ENCODE results near the gene EFNA1. TPM values are rescaled to one million over a fixed set of nuclear protein-coding genes. Genes with fewer than 3 reads are reported as not detected.

EFNA1 gene
- polyA plus RNA-seq, 1 donor from 2014 or later = 0.50 TPM

GRCh38 chr1:155183775-155184221, 56.1 kb downstream of the EFNA1 start:
- Histone ChIP-seq H3K9ac (ENCODE audit: low read length) (no peak overlapping the region), H3F3A (ENCODE audit: insufficient read depth, low read length, poor library complexity, severe bottlenecking) (no peaks in the 10 kb centered on the region), H3K79me2 (replicated peaks; ENCODE audit: insufficient read depth, low read length) (no peaks in the 10 kb centered on the region), H3K27ac (ENCODE audit: low read length) (no peak overlapping the region), H3K4me2 (ENCODE audit: low read length) (no peak overlapping the region), H4K20me1 (ENCODE audit: insufficient read depth) (no peaks in the 10 kb centered on the region), H3K9me3 (ENCODE audit: low read length) (no peaks in the 10 kb centered on the region), H3K36me3 (ENCODE audit: insufficient read depth, low read length) (no peaks in the 10 kb centered on the region), H3K9me2 (ENCODE audit: insufficient read depth, low read length) (no peaks in the 10 kb centered on the region), H3K27me3 (ENCODE audit: insufficient read depth, low read depth, low read length) (no peaks in the 10 kb centered on the region), H2AFZ (ENCODE audit: low read depth, low read length) (no peak overlapping the region), H3K4me3 (ENCODE audit: low read length) (no peak overlapping the region)
- TF ChIP-seq RAD21 (conservative IDR thresholded peaks at IDR 0.05) (no peak), SMC3 (conservative IDR thresholded peaks at IDR 0.05; ENCODE audit: poor library complexity) (no peak), EP300 (conservative IDR thresholded peaks at IDR 0.05; ENCODE audit: poor library complexity, severe bottlenecking) (no peak), CTCF (IDR thresholded peaks at IDR 0.05; ENCODE audit: poor library complexity, severe bottlenecking) (no peak), REST (IDR thresholded peaks at IDR 0.05; ENCODE audit: borderline replicate concordance) (no peak), POLR2AphosphoS5 (IDR thresholded peaks at IDR 0.05) (no peak), TAF1 (IDR thresholded peaks at IDR 0.05; ENCODE audit: low read depth) (no peak), EZH2 (IDR thresholded peaks at IDR 0.05; ENCODE audit: borderline replicate concordance, insufficient read depth, low read length, poor library complexity, severe bottlenecking) (no peak), MXI1 (conservative IDR thresholded peaks at IDR 0.05; ENCODE audit: poor library complexity, severe bottlenecking) (no peak)

GRCh38 chr1:155184351-155184811, 56.7 kb downstream of the EFNA1 start:
- Histone ChIP-seq H3K9me3 (ENCODE audit: low read length) (no peaks in the 10 kb centered on the region), H3K79me2 (replicated peaks; ENCODE audit: insufficient read depth, low read length) (no peaks in the 10 kb centered on the region), H4K20me1 (ENCODE audit: insufficient read depth) (no peaks in the 10 kb centered on the region), H3K9me2 (ENCODE audit: insufficient read depth, low read length) (no peaks in the 10 kb centered on the region), H3K9ac (ENCODE audit: low read length) (no peak overlapping the region), H3F3A (ENCODE audit: insufficient read depth, low read length, poor library complexity, severe bottlenecking) (no peaks in the 10 kb centered on the region), H3K27me3 (ENCODE audit: insufficient read depth, low read depth, low read length) (no peaks in the 10 kb centered on the region), H3K4me3 (ENCODE audit: low read length) (no peak overlapping the region), H3K36me3 (ENCODE audit: insufficient read depth, low read length) (no peaks in the 10 kb centered on the region), H3K4me2 (ENCODE audit: low read length) (no peak overlapping the region), H2AFZ (ENCODE audit: low read depth, low read length) (no peak overlapping the region), H3K27ac (ENCODE audit: low read length) (no peak overlapping the region)
- no peak for TF ChIP-seq MXI1 (conservative IDR thresholded peaks at IDR 0.05; ENCODE audit: poor library complexity, severe bottlenecking)
- peak; percentile 12 for TF ChIP-seq POLR2AphosphoS5 (IDR thresholded peaks at IDR 0.05)
- no peak for TF ChIP-seq EZH2 (IDR thresholded peaks at IDR 0.05; ENCODE audit: borderline replicate concordance, insufficient read depth, low read length, poor library complexity, severe bottlenecking)
- TF ChIP-seq TAF1 (IDR thresholded peaks at IDR 0.05; ENCODE audit: low read depth) = no peak

Small RNAs within 50 kb of the gene (small RNA-seq; reads per million reads assigned to genes)
- gene HMGN2P18 = 0 reads per million in 3 experiments
- gene RF00019 = 0 to 1.2 (median 0) reads per million in 3 experiments

Other genes starting within 250 kb of the EFNA1 start
- 16.1 and 21.1 TPM in 2 replicates for gene PMVK, start 191.2 kb upstream of the EFNA1 start, polyA plus RNA-seq
- gene PBXIP1, start 171.8 kb upstream of the EFNA1 start, polyA plus RNA-seq = 5.4 and 6.5 TPM in 2 replicates
- gene PYGO2, start 166.1 kb upstream of the EFNA1 start, polyA plus RNA-seq = 13.4 and 16.6 TPM in 2 replicates
- gene SHC1, start 157.1 kb upstream of the EFNA1 start, polyA plus RNA-seq = 4.7 and 9.5 TPM in 2 replicates
- 22.4 and 29.0 TPM in 2 replicates for gene CKS1B, start 153.2 kb upstream of the EFNA1 start, polyA plus RNA-seq
- gene FLAD1, start 144.5 kb upstream of the EFNA1 start, polyA plus RNA-seq = 68.6 and 79.5 TPM in 2 replicates
- gene LENEP, start 134.3 kb upstream of the EFNA1 start, polyA plus RNA-seq = 3.9 TPM in 1 of 2 replicates, not detected in the other
- 0.38 and 0.54 TPM in 2 replicates for gene ZBTB7B, start 125.1 kb upstream of the EFNA1 start, polyA plus RNA-seq
- gene DCST2, start 94.1 kb upstream of the EFNA1 start, polyA plus RNA-seq = 0.76 and 1.8 TPM in 2 replicates
- gene DCST1, start 94.1 kb upstream of the EFNA1 start, polyA plus RNA-seq = not detected in 2 replicates
- 24.8 and 27.6 TPM in 2 replicates for gene ADAM15, start 76.6 kb upstream of the EFNA1 start, polyA plus RNA-seq
- gene EFNA4, start 64.1 kb upstream of the EFNA1 start, polyA plus RNA-seq = 0.64 and 1.2 TPM in 2 replicates
- gene EFNA3, start 49.0 kb upstream of the EFNA1 start, polyA plus RNA-seq = 12.2 and 16.9 TPM in 2 replicates
- gene SLC50A1, start 8.0 kb downstream of the EFNA1 start, polyA plus RNA-seq = 12.6 and 15.9 TPM in 2 replicates
- 150 TPM in 2 replicates for gene DPM3, start 12.7 kb downstream of the EFNA1 start, polyA plus RNA-seq
- gene KRTCAP2, start 45.4 kb downstream of the EFNA1 start, polyA plus RNA-seq = 175 and 187 TPM in 2 replicates
- 31.5 and 49.0 TPM in 2 replicates for gene TRIM46, start 46.0 kb downstream of the EFNA1 start, polyA plus RNA-seq
- 99.6 and 126 TPM in 2 replicates for gene THBS3, start 80.0 kb downstream of the EFNA1 start, polyA plus RNA-seq
- gene MTX1, start 80.8 kb downstream of the EFNA1 start, polyA plus RNA-seq = 48.0 and 55.0 TPM in 2 replicates
- 9.8 and 11.1 TPM in 2 replicates for gene ENTREP3, start 127.6 kb downstream of the EFNA1 start, polyA plus RNA-seq
- gene SCAMP3, start 134.5 kb downstream of the EFNA1 start, polyA plus RNA-seq = 34.6 and 50.0 TPM in 2 replicates
- 44.4 and 57.7 TPM in 2 replicates for gene CLK2, start 145.6 kb downstream of the EFNA1 start, polyA plus RNA-seq
- 53.2 and 53.4 TPM in 2 replicates for gene HCN3, start 149.6 kb downstream of the EFNA1 start, polyA plus RNA-seq
- not detected in 2 replicates for gene PKLR, start 173.6 kb downstream of the EFNA1 start, polyA plus RNA-seq
- 235 and 257 TPM in 2 replicates for gene FDPS, start 181.0 kb downstream of the EFNA1 start, polyA plus RNA-seq
- gene RUSC1, start 193.0 kb downstream of the EFNA1 start, polyA plus RNA-seq = 45.7 and 58.1 TPM in 2 replicates

Data from neural cell (in vitro differentiated cells).